Measurements from ENCODE around the gene ACTG2. TPM values are rescaled to one million over a fixed set of nuclear protein-coding genes. Genes with fewer than 3 reads are reported as not detected.

ACTG2 gene
- total RNA-seq, 1 donor from 2014 or later, result 3.9 TPM

GRCh38 chr2:73908689-73909652, 16.2 kb downstream of the ACTG2 start:
- DNase-seq (ENCODE audit: low spot score), result no peak
- intact Hi-C loops (cut with DNase I), result no loop called here

GRCh38 chr2:73910873-73911547, 18.2 kb downstream of the ACTG2 start:
- intact Hi-C loops (cut with DNase I), result no loop called here
- no peak for DNase-seq (ENCODE audit: low spot score)

GRCh38 chr2:73911548-73912208, 18.9 kb downstream of the ACTG2 start:
- DNase-seq (ENCODE audit: low spot score), result no peak
- intact Hi-C loops (cut with DNase I), result no loop called here

DNA sequence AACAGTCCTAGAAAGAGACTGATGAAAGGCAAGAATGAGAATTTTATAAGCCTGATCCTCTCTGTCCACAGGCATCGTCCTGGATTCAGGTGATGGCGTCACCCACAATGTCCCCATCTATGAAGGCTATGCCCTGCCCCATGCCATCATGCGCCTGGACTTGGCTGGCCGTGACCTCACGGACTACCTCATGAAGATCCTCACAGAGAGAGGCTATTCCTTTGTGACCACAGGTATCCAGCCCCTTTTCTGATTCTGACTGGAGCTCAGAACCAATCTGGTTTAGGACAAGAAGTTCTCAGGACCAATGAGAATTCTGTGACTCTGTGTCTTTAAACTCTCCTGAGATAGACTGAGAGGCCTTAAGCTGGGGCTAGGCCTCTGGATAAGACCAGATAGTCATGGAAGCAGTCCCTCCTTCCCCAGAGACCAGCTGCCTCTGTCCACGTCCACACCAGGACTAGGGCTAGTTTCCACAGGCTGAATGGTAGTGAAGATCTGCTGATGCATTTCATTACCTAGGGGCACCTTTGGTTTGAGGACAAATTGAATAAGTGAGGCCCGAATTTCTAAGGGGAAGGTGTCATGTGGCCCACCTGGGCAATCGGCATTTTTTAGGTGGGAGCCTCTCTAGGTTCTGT, 20.7 kb downstream of the ACTG2 start:
- no peak for DNase-seq (ENCODE audit: low spot score)
- intact Hi-C loops (cut with DNase I), result no loop called here

DNA sequence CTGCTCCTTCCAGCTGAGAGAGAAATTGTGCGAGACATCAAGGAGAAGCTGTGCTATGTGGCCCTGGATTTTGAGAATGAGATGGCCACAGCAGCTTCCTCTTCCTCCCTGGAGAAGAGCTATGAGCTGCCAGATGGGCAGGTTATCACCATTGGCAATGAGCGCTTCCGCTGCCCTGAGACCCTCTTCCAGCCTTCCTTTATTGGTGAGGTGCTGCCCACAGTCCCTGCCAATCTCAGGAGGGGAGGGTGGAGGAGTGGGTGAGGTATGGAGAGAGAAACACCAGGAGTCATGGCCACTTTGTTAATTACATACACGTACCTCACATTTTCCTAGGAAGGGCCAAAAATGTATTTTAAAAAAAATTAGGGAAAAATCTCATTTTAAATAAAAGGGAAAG, 21.9 kb downstream of the ACTG2 start:
- no peak for DNase-seq (ENCODE audit: low spot score)
- intact Hi-C loops (cut with DNase I), result no loop called here

GRCh38 chr2:73915437-73915993, 22.7 kb downstream of the ACTG2 start:
- no peak for DNase-seq (ENCODE audit: low spot score)
- intact Hi-C loops (cut with DNase I), result no loop called here

DNA sequence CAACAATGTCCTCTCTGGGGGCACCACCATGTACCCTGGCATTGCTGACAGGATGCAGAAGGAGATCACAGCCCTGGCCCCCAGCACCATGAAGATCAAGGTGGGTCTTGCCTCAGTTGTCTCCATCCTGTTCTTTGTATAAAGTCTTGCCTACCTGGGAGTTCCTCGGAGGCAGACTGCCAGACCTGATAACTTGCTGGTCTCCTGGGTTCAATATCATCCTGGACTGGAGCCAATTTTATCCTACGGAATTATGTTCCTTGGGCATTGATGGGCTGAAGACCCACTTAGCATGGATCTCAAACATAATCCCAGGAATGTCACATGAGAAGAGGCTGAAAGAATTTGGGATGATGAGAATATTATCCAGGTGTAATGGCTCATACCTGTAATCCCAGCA, 23.9 kb downstream of the ACTG2 start:
- no peak for DNase-seq (ENCODE audit: low spot score)
- intact Hi-C loops (cut with DNase I), result no loop called here

- no peak for DNase-seq (ENCODE audit: low spot score)
- intact Hi-C loops (cut with DNase I), result no loop called here
Measured at GRCh38 chr2:73917296-73917695, 24.5 kb downstream of the ACTG2 start.

- intact Hi-C loops (cut with DNase I), result no loop called here
- DNase-seq (ENCODE audit: low spot score), result no peak
Measured at GRCh38 chr2:73917696-73918207, 24.9 kb downstream of the ACTG2 start.

DNA sequence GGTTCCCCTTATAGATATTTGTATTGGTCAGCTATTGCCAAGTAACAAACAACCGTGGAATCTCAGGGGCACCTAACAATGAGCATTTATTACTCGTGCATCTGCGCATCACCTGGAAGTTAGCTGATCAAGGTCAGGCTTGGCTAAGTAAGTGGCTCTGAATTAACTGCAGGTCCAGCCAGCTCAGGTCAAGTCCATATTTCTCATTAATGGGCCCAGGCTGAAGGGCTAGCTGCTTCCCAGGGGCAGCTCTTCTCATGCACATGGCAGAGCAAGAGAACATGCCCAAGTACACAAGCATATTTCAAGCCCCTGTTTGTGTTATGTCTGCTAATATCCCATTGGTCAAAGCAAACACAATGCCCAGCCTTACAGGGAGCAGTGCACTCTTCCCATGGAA, 26.0 kb downstream of the ACTG2 start:
- intact Hi-C loops (cut with DNase I), result no loop called here
- DNase-seq (ENCODE audit: low spot score), result no peak

DNA sequence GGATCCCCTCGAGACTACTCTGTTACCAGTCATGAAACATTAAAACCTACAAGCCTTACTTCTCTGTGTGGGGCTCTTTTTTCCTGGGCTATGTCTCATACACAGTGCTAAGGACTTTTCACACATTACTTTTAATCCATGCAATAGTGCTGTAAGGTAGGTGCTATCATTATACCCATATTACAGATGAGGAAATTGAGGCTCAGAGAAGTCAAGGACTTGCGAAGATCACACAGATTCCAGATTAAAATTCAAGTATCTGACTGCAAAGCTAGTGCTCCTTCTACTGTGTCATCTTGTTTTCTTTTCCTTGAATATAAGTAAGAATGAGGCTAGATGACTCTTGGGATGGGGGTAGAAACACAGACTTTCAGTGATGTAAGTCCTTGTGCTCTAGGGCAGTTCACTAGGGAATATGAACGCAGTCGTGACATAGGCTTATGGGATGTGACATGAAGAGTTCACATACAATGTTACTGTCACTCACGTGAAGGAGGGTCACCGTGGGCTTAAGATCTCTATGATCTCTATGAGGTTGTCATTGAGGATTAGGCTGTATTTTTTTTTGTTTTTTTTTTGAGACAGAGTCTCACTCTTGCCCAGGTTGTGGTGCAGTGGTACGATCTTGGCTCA, 26.9 kb downstream of the ACTG2 start:
- intact Hi-C loops (cut with DNase I), result no loop called here
- no peak for DNase-seq (ENCODE audit: low spot score)

- intact Hi-C loops (cut with DNase I), result no loop called here
- no peak for DNase-seq (ENCODE audit: low spot score)
Measured at GRCh38 chr2:73920577-73921545, 28.1 kb downstream of the ACTG2 start.

- intact Hi-C loops (cut with DNase I), result no loop called here
- DNase-seq (ENCODE audit: low spot score), result no peak
Measured at GRCh38 chr2:73921581-73921980, 28.8 kb downstream of the ACTG2 start.

GRCh38 chr2:73922681-73923080, 29.9 kb downstream of the ACTG2 start:
- no peak for DNase-seq (ENCODE audit: low spot score)
- intact Hi-C loops (cut with DNase I), result no loop called here

DNA sequence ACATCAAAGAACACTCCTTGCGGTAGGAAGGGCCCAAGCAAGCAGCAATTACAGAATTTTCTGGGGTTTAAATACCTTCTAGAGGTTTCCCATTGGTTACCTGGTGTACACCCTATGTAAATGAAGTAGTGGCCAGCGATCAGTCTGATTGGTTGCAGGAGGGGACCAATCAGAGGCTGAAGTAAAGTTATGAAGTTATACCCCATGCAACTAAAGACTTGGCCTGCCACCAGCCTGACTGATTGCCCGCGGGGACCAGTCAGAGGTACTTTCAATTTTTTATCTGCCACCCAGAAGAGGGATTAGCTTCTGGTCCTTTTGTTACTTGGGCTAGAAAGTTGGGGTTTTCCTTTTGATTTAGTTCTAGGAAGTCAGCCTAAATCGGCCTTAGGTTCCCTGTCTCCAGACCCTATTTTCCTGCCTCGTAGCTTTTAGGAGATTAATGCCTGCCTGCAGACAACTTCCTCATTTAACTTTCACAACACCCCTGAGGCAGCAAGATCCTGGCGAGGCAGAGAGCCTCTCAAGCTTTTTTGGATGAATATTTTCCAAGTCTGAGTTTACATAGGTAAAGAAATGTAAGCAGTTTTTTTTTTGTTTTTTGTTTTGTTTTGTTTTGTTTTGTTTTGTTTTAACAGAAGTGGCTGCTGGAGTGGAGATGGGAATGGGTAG, 32.4 kb downstream of the ACTG2 start:
- intact Hi-C loops (cut with DNase I), result loop anchor here (5.0 kb wide), 1 partner anchor 77 kb away; no protein-coding TSS in a partner anchor
- DNase-seq (ENCODE audit: low spot score), result no peak

GRCh38 chr2:73925853-73926492, 33.2 kb downstream of the ACTG2 start:
- intact Hi-C loops (cut with DNase I), result loop anchor here (2.0 to 5.0 kb wide), 2 partner anchors 61 to 76 kb away; no protein-coding TSS in a partner anchor
- no peak for DNase-seq (ENCODE audit: low spot score)
